ENCODE results near the gene FBXW4. TPM values are rescaled to one million over a fixed set of nuclear protein-coding genes. Genes with fewer than 3 reads are reported as not detected.

The FBXW4 gene
- total and polyA plus RNA-seq, 10 of the 15 experiments (the other 5 are each of a cell fraction or from before 2014, with no cell fraction given) = 5.7 to 42.0 (median 27.5) TPM

DNA sequence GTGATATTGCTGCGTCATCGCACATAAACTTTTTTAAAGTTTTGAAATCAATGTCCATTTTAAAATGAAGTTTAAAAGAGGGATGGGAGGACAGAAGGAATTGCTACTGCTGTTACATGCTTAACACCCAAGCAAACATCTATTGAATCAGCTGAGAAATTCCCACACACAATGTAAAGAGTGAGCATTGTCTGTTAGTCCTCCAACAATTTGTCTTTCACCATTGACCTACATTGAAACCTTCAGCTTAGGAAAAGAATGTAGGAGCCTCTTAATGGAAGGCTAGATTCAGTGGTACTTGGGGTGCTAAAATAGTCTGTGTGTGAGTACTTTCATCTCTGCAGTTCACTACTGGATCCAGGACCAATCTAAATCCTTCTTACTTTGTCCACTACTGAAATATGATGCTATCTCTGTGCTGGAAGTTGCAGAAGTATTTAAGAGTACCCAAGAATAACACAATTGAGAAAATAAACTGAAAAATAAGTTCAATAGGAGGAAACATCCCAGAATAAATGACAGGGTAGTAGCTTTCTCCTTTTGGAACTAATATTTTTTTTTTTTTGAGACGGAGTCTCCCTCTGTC lies 23.8 kb upstream of the FBXW4 start (continued):
- TF ChIP-seq, protein P1, sequence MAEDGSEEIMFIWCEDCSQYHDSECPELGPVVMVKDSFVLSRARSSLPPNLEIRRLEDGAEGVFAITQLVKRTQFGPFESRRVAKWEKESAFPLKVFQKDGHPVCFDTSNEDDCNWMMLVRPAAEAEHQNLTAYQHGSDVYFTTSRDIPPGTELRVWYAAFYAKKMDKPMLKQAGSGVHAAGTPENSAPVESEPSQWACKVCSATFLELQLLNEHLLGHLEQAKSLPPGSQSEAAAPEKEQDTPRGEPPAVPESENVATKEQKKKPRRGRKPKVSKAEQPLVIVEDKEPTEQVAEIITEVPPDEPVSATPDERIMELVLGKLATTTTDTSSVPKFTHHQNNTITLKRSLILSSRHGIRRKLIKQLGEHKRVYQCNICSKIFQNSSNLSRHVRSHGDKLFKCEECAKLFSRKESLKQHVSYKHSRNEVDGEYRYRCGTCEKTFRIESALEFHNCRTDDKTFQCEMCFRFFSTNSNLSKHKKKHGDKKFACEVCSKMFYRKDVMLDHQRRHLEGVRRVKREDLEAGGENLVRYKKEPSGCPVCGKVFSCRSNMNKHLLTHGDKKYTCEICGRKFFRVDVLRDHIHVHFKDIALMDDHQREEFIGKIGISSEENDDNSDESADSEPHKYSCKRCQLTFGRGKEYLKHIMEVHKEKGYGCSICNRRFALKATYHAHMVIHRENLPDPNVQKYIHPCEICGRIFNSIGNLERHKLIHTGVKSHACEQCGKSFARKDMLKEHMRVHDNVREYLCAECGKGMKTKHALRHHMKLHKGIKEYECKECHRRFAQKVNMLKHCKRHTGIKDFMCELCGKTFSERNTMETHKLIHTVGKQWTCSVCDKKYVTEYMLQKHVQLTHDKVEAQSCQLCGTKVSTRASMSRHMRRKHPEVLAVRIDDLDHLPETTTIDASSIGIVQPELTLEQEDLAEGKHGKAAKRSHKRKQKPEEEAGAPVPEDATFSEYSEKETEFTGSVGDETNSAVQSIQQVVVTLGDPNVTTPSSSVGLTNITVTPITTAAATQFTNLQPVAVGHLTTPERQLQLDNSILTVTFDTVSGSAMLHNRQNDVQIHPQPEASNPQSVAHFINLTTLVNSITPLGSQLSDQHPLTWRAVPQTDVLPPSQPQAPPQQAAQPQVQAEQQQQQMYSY (CRISPR knock-in tag; IDR thresholded peaks at IDR 0.05) = no peak
- TF ChIP-seq NFXL1 (IDR thresholded peaks at IDR 0.05; ENCODE audit: borderline replicate concordance) = no peak
- no peak for TF ChIP-seq SIX5 (IDR thresholded peaks at IDR 0.05; ENCODE audit: low read depth, low read length, severe bottlenecking)
- no peak for TF ChIP-seq YBX1 (IDR thresholded peaks at IDR 0.05)
- no peak for TF ChIP-seq JUNB (IDR thresholded peaks at IDR 0.05)
- TF ChIP-seq, protein P2, sequence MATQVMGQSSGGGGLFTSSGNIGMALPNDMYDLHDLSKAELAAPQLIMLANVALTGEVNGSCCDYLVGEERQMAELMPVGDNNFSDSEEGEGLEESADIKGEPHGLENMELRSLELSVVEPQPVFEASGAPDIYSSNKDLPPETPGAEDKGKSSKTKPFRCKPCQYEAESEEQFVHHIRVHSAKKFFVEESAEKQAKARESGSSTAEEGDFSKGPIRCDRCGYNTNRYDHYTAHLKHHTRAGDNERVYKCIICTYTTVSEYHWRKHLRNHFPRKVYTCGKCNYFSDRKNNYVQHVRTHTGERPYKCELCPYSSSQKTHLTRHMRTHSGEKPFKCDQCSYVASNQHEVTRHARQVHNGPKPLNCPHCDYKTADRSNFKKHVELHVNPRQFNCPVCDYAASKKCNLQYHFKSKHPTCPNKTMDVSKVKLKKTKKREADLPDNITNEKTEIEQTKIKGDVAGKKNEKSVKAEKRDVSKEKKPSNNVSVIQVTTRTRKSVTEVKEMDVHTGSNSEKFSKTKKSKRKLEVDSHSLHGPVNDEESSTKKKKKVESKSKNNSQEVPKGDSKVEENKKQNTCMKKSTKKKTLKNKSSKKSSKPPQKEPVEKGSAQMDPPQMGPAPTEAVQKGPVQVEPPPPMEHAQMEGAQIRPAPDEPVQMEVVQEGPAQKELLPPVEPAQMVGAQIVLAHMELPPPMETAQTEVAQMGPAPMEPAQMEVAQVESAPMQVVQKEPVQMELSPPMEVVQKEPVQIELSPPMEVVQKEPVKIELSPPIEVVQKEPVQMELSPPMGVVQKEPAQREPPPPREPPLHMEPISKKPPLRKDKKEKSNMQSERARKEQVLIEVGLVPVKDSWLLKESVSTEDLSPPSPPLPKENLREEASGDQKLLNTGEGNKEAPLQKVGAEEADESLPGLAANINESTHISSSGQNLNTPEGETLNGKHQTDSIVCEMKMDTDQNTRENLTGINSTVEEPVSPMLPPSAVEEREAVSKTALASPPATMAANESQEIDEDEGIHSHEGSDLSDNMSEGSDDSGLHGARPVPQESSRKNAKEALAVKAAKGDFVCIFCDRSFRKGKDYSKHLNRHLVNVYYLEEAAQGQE (IDR thresholded peaks at IDR 0.05; ENCODE audit: low read depth, low read length) = no peak
- no peak for TF ChIP-seq EZH2 (IDR thresholded peaks at IDR 0.05; ENCODE audit: borderline replicate concordance, control insufficient read depth, low read depth, low read length)
- TF ChIP-seq ZSCAN29 (IDR thresholded peaks at IDR 0.05) = no peak
- TF ChIP-seq PAX8 (IDR thresholded peaks at IDR 0.05) = no peak
- TF ChIP-seq TARDBP (IDR thresholded peaks at IDR 0.05; ENCODE audit: borderline replicate concordance) = no peak

Measured in GM12878 (cell line).